ENCODE results near the gene SIX1. TPM values are rescaled to one million over a fixed set of nuclear protein-coding genes. Genes with fewer than 3 reads are reported as not detected.

Gene SIX1
- total and polyA plus RNA-seq, 2 experiments from 2014 or later, result 11.4 to 11.7 TPM

GRCh38 chr14:60651086-60651795 lies 2.0 kb upstream of the SIX1 start:
- DNase-seq, result no peak
- no peak for TF ChIP-seq EZH2phosphoT487 (IDR thresholded peaks at IDR 0.05; ENCODE audit: insufficient read depth, low read depth)
- no peak for TF ChIP-seq EZH2 (IDR thresholded peaks at IDR 0.05; ENCODE audit: insufficient read depth, poor library complexity, severe bottlenecking)
- no peaks in the 10 kb centered on the region for H3K36me3 ChIP-seq (ENCODE audit: low read depth)
- no peak overlapping the region for H2AFZ ChIP-seq
- no peak overlapping the region for H3K27ac ChIP-seq
- WGBS, 2 experiments (ENCODE audit: low coverage in 1 of 2, low lambda C conversion rate in 2 of 2, missing lambda C conversion rate in 2 of 2), result 49 to 50% methylated on average over 5 of the region's 5 CpGs
- peaks cover 25% of the 10 kb centered on the region for H3K79me2 ChIP-seq (ENCODE audit: insufficient read depth)
- no peak overlapping the region for H3K4me2 ChIP-seq (ENCODE audit: unreplicated experiment)
- peaks cover 32% of the 10 kb centered on the region for H3F3A ChIP-seq (ENCODE audit: insufficient read depth)
- in situ Hi-C loops (cut with MboI), result no loop called here
- no peak overlapping the region for H3K9ac ChIP-seq
- H3K27me3 ChIP-seq (replicated peaks; ENCODE audit: insufficient read depth), result peaks cover 29% of the 10 kb centered on the region
- H3K9me3 ChIP-seq (ENCODE audit: low read depth), result no peaks in the 10 kb centered on the region
- H3K4me3 ChIP-seq, result no peak overlapping the region
- peaks cover 12% of the 10 kb centered on the region for H3K4me1 ChIP-seq (ENCODE audit: insufficient read depth)
- H3K9me2 ChIP-seq (ENCODE audit: insufficient read depth), result no peaks in the 10 kb centered on the region
- H4K20me1 ChIP-seq (ENCODE audit: insufficient read depth), result no peaks in the 10 kb centered on the region

GRCh38 chr14:60650373-60650961 lies 1.2 kb upstream of the SIX1 start:
- Histone ChIP-seq H3K9ac (no peak overlapping the region), H3F3A (ENCODE audit: insufficient read depth) (peaks cover 32% of the 10 kb centered on the region), H3K79me2 (ENCODE audit: insufficient read depth) (peaks cover 32% of the 10 kb centered on the region), H3K4me2 (ENCODE audit: unreplicated experiment) (peak overlapping the region; percentile 88), H3K9me2 (ENCODE audit: insufficient read depth) (no peaks in the 10 kb centered on the region), H2AFZ (peak overlapping the region; percentile 80), H3K36me3 (ENCODE audit: low read depth) (no peaks in the 10 kb centered on the region), H3K4me3 (peak overlapping the region; percentile 78), H3K27ac (no peak overlapping the region), H3K27me3 (replicated peaks; ENCODE audit: insufficient read depth) (peaks cover 29% of the 10 kb centered on the region), H3K4me1 (ENCODE audit: insufficient read depth) (peaks cover 16% of the 10 kb centered on the region), H4K20me1 (ENCODE audit: insufficient read depth) (no peaks in the 10 kb centered on the region), H3K9me3 (ENCODE audit: low read depth) (no peaks in the 10 kb centered on the region)
- DNase-seq, result peak; percentile 28
- in situ Hi-C loops (cut with MboI), result no loop called here
- 38 to 46% methylated on average over 11 of the region's 11 CpGs for WGBS, 2 experiments (ENCODE audit: low coverage in 1 of 2, low lambda C conversion rate in 2 of 2, missing lambda C conversion rate in 2 of 2)
- no peak for TF ChIP-seq EZH2 (IDR thresholded peaks at IDR 0.05; ENCODE audit: insufficient read depth, poor library complexity, severe bottlenecking)
- 0 out of 2 replicates have a peak, but pooled peaks have one; percentile 30 for TF ChIP-seq EZH2phosphoT487 (IDR thresholded peaks at IDR 0.05; ENCODE audit: insufficient read depth, low read depth)

- H3K27ac ChIP-seq, result no peak overlapping the region
- no peaks in the 10 kb centered on the region for H3K9me2 ChIP-seq (ENCODE audit: insufficient read depth)
- H3K4me3 ChIP-seq, result peak overlapping the region; percentile 78
- H3K9ac ChIP-seq, result peak overlapping the region; percentile 88; the same call in 1 of the 2 replicates
- peak overlapping the region; percentile 88 for H3K4me2 ChIP-seq (ENCODE audit: unreplicated experiment)
- WGBS, 2 experiments (ENCODE audit: low coverage in 1 of 2, low lambda C conversion rate in 2 of 2, missing lambda C conversion rate in 2 of 2), result 9 to 11% methylated on average over 13 to 15 of the region's 15 CpGs
- no peaks in the 10 kb centered on the region for H3K9me3 ChIP-seq (ENCODE audit: low read depth)
- H3K36me3 ChIP-seq (ENCODE audit: low read depth), result no peaks in the 10 kb centered on the region
- peak; percentile 57 for DNase-seq
- peaks cover 21% of the 10 kb centered on the region for H3K4me1 ChIP-seq (ENCODE audit: insufficient read depth)
- in situ Hi-C loops (cut with MboI), result no loop called here
- peak overlapping the region; percentile 80 for H2AFZ ChIP-seq
- no peaks in the 10 kb centered on the region for H4K20me1 ChIP-seq (ENCODE audit: insufficient read depth)
- TF ChIP-seq EZH2 (IDR thresholded peaks at IDR 0.05; ENCODE audit: insufficient read depth, poor library complexity, severe bottlenecking) (no peak), EZH2phosphoT487 (IDR thresholded peaks at IDR 0.05; ENCODE audit: insufficient read depth, low read depth) (no peak)
- H3K79me2 ChIP-seq (ENCODE audit: insufficient read depth), result peaks cover 38% of the 10 kb centered on the region
- peaks cover 28% of the 10 kb centered on the region for H3F3A ChIP-seq (ENCODE audit: insufficient read depth)
- H3K27me3 ChIP-seq (replicated peaks; ENCODE audit: insufficient read depth), result peaks cover 29% of the 10 kb centered on the region
Measured at GRCh38 chr14:60649875-60650372, 647 bp upstream of the SIX1 start.

- no peaks in the 10 kb centered on the region for H4K20me1 ChIP-seq (ENCODE audit: insufficient read depth)
- peak overlapping the region; percentile 88 for H3K9ac ChIP-seq
- peaks cover 16% of the 10 kb centered on the region for H3F3A ChIP-seq (ENCODE audit: insufficient read depth)
- peak overlapping the region; percentile 80 for H2AFZ ChIP-seq
- H3K27ac ChIP-seq, result peak overlapping the region; percentile 87
- H3K4me1 ChIP-seq (ENCODE audit: insufficient read depth), result peaks cover 25% of the 10 kb centered on the region
- no peaks in the 10 kb centered on the region for H3K36me3 ChIP-seq (ENCODE audit: low read depth)
- in situ Hi-C loops (cut with MboI), result no loop called here
- WGBS, 2 experiments (ENCODE audit: low coverage in 1 of 2, low lambda C conversion rate in 2 of 2, missing lambda C conversion rate in 2 of 2), result 2% methylated on average over 46 to 57 of the region's 61 CpGs
- H3K4me3 ChIP-seq, result peak overlapping the region; percentile 78
- no peak for TF ChIP-seq EZH2 (IDR thresholded peaks at IDR 0.05; ENCODE audit: insufficient read depth, poor library complexity, severe bottlenecking)
- no peak for TF ChIP-seq EZH2phosphoT487 (IDR thresholded peaks at IDR 0.05; ENCODE audit: insufficient read depth, low read depth)
- H3K79me2 ChIP-seq (ENCODE audit: insufficient read depth), result peaks cover 53% of the 10 kb centered on the region
- no peaks in the 10 kb centered on the region for H3K9me3 ChIP-seq (ENCODE audit: low read depth)
- peak; percentile 73 for DNase-seq
- no peaks in the 10 kb centered on the region for H3K9me2 ChIP-seq (ENCODE audit: insufficient read depth)
- peaks cover 28% of the 10 kb centered on the region for H3K27me3 ChIP-seq (replicated peaks; ENCODE audit: insufficient read depth)
- peak overlapping the region; percentile 88 for H3K4me2 ChIP-seq (ENCODE audit: unreplicated experiment)
Measured at GRCh38 chr14:60648249-60648933, 886 bp downstream of the SIX1 start.
